Gastrocnemius medialis (tissue), 4 donors: ENCODE measurements around the gene GATAD1.
"Not testable (repeated sequence)": the region's sequence is repeated elsewhere in the genome, so short reads cannot be mapped to it uniquely, and the experiment has no call there.

Experiments
- POLR2A ChIP-seq, 2 donors: fragments of 450-650 bp; IDR thresholded peaks; one replicate each; pipeline ENCODE4 v1.6.1; 2017; ENCODE audit warnings: antibody characterized with exemption in 2 of 2, mild to moderate bottlenecking in 2 of 2, moderate library complexity in 2 of 2
- TF ChIP-seq, protein P1 (sequence below), 5 experiments: fragments of 450-650 bp in 3 of 5; fragments of 200-600 bp in 2 of 5; sonication (generic) in 2 of 5; IDR thresholded peaks in 4 of 5; conservative IDR thresholded peaks in 1 of 5; 1 replicate in 4 of 5; 2 replicates in 1 of 5; pipeline ENCODE4 v1.5.1; 2016 to 2019; ENCODE audit warnings: antibody characterized with exemption in 5 of 5, mild to moderate bottlenecking in 3 of 5, moderate library complexity in 3 of 5

GRCh38 chr7:92475261-92475770 is 28.0 kb downstream of the GATAD1 start:
- TF ChIP-seq, protein P1, sequence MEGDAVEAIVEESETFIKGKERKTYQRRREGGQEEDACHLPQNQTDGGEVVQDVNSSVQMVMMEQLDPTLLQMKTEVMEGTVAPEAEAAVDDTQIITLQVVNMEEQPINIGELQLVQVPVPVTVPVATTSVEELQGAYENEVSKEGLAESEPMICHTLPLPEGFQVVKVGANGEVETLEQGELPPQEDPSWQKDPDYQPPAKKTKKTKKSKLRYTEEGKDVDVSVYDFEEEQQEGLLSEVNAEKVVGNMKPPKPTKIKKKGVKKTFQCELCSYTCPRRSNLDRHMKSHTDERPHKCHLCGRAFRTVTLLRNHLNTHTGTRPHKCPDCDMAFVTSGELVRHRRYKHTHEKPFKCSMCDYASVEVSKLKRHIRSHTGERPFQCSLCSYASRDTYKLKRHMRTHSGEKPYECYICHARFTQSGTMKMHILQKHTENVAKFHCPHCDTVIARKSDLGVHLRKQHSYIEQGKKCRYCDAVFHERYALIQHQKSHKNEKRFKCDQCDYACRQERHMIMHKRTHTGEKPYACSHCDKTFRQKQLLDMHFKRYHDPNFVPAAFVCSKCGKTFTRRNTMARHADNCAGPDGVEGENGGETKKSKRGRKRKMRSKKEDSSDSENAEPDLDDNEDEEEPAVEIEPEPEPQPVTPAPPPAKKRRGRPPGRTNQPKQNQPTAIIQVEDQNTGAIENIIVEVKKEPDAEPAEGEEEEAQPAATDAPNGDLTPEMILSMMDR (IDR thresholded peaks at IDR 0.05 in 4 of 5, conservative IDR thresholded peaks at IDR 0.05 in 1 of 5), result not testable (repeated sequence)
- not testable (repeated sequence) for TF ChIP-seq POLR2A (IDR thresholded peaks at IDR 0.05)
